NCI-H2227 (cell line): Measurements from ENCODE around the gene ADCY3.

ENCODE experiments used
- DNase-seq: peaks from one replicate; lab custom pipeline; 2025; ENCODE audit not compliant: unreplicated experiment; lab: John Stamatoyannopoulos, UW

Gene ADCY3

GRCh38 chr2:24920098-24920808, at the start of gene ADCY3:
TSS of gene ADCY3 (minus strand) at chr2:24920237. CDS start at chr2:24918987, 1,250 bp downstream.
- DNase-seq, result peak; percentile 80

GRCh38 chr2:24969784-24970183, 49.7 kb upstream of the ADCY3 start:
- no peak for DNase-seq

- no peak for DNase-seq
These were observed 41.9 kb upstream of the ADCY3 start for GRCh38 chr2:24961903-24962302.

GRCh38 chr2:24959761-24960160, 39.7 kb upstream of the ADCY3 start:
- no peak for DNase-seq

GRCh38 chr2:24958411-24958935, 38.4 kb upstream of the ADCY3 start:
- DNase-seq, result no peak

- no peak for DNase-seq
These were observed 37.9 kb upstream of the ADCY3 start for GRCh38 chr2:24957976-24958375.

GRCh38 chr2:24957221-24957620, 37.2 kb upstream of the ADCY3 start:
- DNase-seq, result no peak

- DNase-seq, result no peak
These were observed 35.9 kb upstream of the ADCY3 start for GRCh38 chr2:24955921-24956320.

- DNase-seq, result no peak
These were observed 35.2 kb upstream of the ADCY3 start for GRCh38 chr2:24955232-24955631.

GRCh38 chr2:24950102-24950501, 30.1 kb upstream of the ADCY3 start:
- DNase-seq, result no peak

- no peak for DNase-seq
These were observed 28.5 kb upstream of the ADCY3 start for GRCh38 chr2:24948506-24948905.

GRCh38 chr2:24947561-24948157, 27.6 kb upstream of the ADCY3 start:
- no peak for DNase-seq

- DNase-seq, result no peak
These were observed 25.9 kb upstream of the ADCY3 start for GRCh38 chr2:24945907-24946306.

- DNase-seq, result no peak
These were observed 23.5 kb upstream of the ADCY3 start for GRCh38 chr2:24943427-24944053.

GRCh38 chr2:24939353-24939752, 19.3 kb upstream of the ADCY3 start:
- no peak for DNase-seq

GRCh38 chr2:24937236-24937635, 17.2 kb upstream of the ADCY3 start:
- no peak for DNase-seq

- no peak for DNase-seq
These were observed 15.1 kb upstream of the ADCY3 start for GRCh38 chr2:24935145-24935544.

GRCh38 chr2:24932715-24933114, 12.7 kb upstream of the ADCY3 start:
- DNase-seq, result no peak

- no peak for DNase-seq
These were observed 10.7 kb upstream of the ADCY3 start for GRCh38 chr2:24930768-24931167.

GRCh38 chr2:24929230-24929629, 9.2 kb upstream of the ADCY3 start:
- no peak for DNase-seq

GRCh38 chr2:24928036-24928435, 8.0 kb upstream of the ADCY3 start:
- no peak for DNase-seq

GRCh38 chr2:24926602-24927252, 6.7 kb upstream of the ADCY3 start:
- DNase-seq, result no peak
